Lower leg skin (tissue), 4 donors: ENCODE data around the gene EVI5. TPM values are rescaled to one million over a fixed set of nuclear protein-coding genes. Genes with fewer than 3 reads are reported as not detected.
"Not testable (repeated sequence)": the region's sequence is repeated elsewhere in the genome, so short reads cannot be mapped to it uniquely, and the experiment has no call there.

Experiments used
- DNase-seq, 2 donors: peaks; one replicate each; pipeline ENCODE4 v3.0.0-alpha.2; 2019; ENCODE audit warnings: low spot score in 2 of 2
- H3K4me3 ChIP-seq: fragments of 200-600 bp; sonication (generic); 2 replicates; pipeline ENCODE4 v1.5.1; 2017; ENCODE audit warnings: mild to moderate bottlenecking, low read depth; ENCODE audit not compliant: poor library complexity, severe bottlenecking
- CTCF ChIP-seq, 3 donors: fragments of 450-650 bp; IDR thresholded peaks; one replicate each; pipeline ENCODE4 v1.5.1; 2016; ENCODE audit warnings: antibody characterized with exemption in 3 of 3, mild to moderate bottlenecking in 3 of 3, moderate library complexity in 2 of 3
- POLR2A ChIP-seq, 2 donors: fragments of 450-650 bp; IDR thresholded peaks; one replicate each; pipeline ENCODE4 v1.6.1; 2016 to 2017; ENCODE audit warnings: antibody characterized with exemption in 2 of 2, mild to moderate bottlenecking in 1 of 2, moderate library complexity in 1 of 2
- WGBS, 2 donors: methylation state at CpG; one replicate each; pipeline ENCODE4 v1.1.5; 2018; 5-methylcytosine and 5-hydroxymethylcytosine counted together
- intact Hi-C: fragments of 100-400 bp; cut with DNase I; formaldehyde crosslinking; loops from one replicate; pipeline ENCODE4 v1.15.0; 2023; ENCODE audit warnings: low total_unique reads
- total RNA-seq, 4 donors: library from RNA; depleted of rRNA; stranded (reverse); fragments of >200 nt; gene quantifications; one replicate each; pipeline ENCODE4 v1.1.0, GENCODE V29; 2016

The EVI5 gene
- total RNA-seq, 4 donors from 2014 or later = 14.2 to 26.3 (median 21.4) TPM

GRCh38 chr1:92657701-92658100 is 127.2 kb downstream of the EVI5 start:
- no peak for TF ChIP-seq POLR2A (IDR thresholded peaks at IDR 0.05)
- TF ChIP-seq CTCF (IDR thresholded peaks at IDR 0.05) = no peak
- 94 to 100% methylated on average over 1 of the region's 1 CpG for WGBS, 2 donors
- no peak overlapping the region for H3K4me3 ChIP-seq
- intact Hi-C loops = no loop called here
- no peak for DNase-seq

DNA sequence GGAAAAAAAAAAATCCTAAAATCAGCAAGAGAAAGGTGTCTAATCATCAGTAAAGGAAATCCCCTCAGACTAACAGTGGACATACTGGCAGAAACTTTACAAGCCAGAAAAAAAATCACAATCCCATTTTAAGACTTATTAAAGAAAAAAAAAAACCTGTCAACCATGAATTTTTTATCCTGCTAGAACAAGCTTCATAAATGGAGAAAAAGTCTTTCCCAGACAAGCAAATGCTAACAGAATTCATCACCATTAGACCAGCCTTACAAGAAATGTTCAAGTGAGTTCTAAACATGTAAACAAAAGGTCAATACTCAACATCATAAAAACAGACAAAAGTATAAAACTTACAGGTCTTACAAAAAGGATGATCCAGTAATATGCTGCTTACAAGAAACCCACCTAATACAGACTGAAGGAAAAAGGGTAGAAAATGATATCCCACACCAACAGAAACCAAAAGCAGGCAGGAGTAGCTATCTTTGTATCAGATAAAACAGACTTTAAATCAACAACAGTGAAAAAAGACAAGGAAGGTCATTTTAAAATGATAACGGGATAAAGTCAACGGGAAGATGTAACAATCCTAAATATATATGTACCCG is 129.6 kb downstream of the EVI5 start:
- no peak overlapping the region for H3K4me3 ChIP-seq
- intact Hi-C loops = no loop called here
- no peak for DNase-seq
- WGBS, 2 donors = 99 to 100% methylated on average over 3 of the region's 3 CpGs
- TF ChIP-seq POLR2A (IDR thresholded peaks at IDR 0.05) = no peak
- no peak for TF ChIP-seq CTCF (IDR thresholded peaks at IDR 0.05)

GRCh38 chr1:92653605-92654381 is 131.1 kb downstream of the EVI5 start:
- intact Hi-C loops = no loop called here
- H3K4me3 ChIP-seq = no peak overlapping the region
- TF ChIP-seq POLR2A (IDR thresholded peaks at IDR 0.05) (no peak), CTCF (IDR thresholded peaks at IDR 0.05) (no peak)
- no peak for DNase-seq
- 83 to 91% methylated on average over 4 of the region's 4 CpGs for WGBS, 2 donors

- intact Hi-C loops = not testable (repeated sequence)
- WGBS, 2 donors = 97 to 100% methylated on average over 3 of the region's 3 CpGs
These were observed 144.2 kb downstream of the EVI5 start for GRCh38 chr1:92640686-92641085.

GRCh38 chr1:92638498-92638897 is 146.4 kb downstream of the EVI5 start:
- DNase-seq = no peak
- intact Hi-C loops = no loop called here
- no peak for TF ChIP-seq POLR2A (IDR thresholded peaks at IDR 0.05)
- TF ChIP-seq CTCF (IDR thresholded peaks at IDR 0.05) = no peak
- no peak overlapping the region for H3K4me3 ChIP-seq

More at GRCh38 chr1:92640686-92641085, 144.2 kb downstream of the EVI5 start:
- not testable (repeated sequence) for H3K4me3 ChIP-seq, DNase-seq

DNA sequence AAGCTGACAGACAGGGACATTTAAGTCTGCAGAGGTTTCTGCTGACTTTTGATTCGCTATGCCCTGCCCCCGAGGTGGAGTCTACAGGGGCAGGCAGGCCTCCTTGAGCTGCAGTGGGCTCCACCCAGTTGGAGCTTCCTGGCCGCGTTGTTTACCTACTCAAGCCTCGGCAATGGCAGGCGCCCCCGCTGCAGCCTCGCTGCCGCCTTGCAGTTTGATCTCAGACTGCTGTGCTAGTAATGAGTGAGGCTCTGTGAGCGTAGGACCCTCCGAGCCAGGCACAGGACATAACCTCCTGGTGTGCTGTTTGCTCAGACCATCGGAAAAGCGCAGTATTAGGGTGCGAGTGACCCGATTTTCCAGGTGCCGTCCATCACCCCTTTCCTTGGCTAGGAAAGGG is 149.7 kb downstream of the EVI5 start:
- H3K4me3 ChIP-seq, DNase-seq, intact Hi-C loops: not testable (repeated sequence)
- WGBS, 2 donors = 94 to 99% methylated on average over 15 to 16 of the region's 16 CpGs
